ENCODE results near the gene MED13L.

DNA sequence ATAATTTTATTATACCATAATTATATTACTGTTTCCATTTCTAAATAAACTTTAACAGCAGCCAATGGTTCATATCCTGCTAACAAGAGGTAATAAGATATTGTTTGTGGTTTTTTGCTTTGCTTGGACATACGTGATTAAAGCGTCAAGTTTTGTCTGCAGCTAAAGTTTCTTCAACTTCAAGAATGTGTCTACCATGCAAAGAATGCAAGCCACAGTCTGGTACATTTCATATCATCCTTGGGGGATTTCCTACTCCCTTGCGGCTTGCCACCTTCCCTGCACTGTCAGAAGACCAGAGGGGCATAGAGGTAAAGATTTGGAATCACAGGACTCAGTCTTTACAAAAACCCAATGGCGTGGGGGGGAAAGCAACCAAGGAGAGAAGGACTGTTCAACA is 125.2 kb downstream of the MED13L start:
- TF ChIP-seq POLR2AphosphoS5 (IDR thresholded peaks at IDR 0.05; ENCODE audit: low read depth, low read length) (no peak; the same call in 1 of the 2 replicates), SIN3A (IDR thresholded peaks at IDR 0.05; ENCODE audit: borderline replicate concordance, low read depth, low read length) (no peak), TAF1 (IDR thresholded peaks at IDR 0.05; ENCODE audit: borderline replicate concordance, low read depth, low read length) (no peak), EZH2phosphoT487 (IDR thresholded peaks at IDR 0.05; ENCODE audit: borderline replicate concordance, low read depth) (no peak), JUND (IDR thresholded peaks at IDR 0.05) (peak; percentile 37; the same call in 1 of the 2 replicates), EP300 (IDR thresholded peaks at IDR 0.05; ENCODE audit: borderline replicate concordance in 1 of 2, low read depth in 1 of 2, low read length in 1 of 2) (peak in 1 of 2 experiments; percentile 59; a peak in 1 of 4 replicates)
- TF ChIP-seq, protein P1, sequence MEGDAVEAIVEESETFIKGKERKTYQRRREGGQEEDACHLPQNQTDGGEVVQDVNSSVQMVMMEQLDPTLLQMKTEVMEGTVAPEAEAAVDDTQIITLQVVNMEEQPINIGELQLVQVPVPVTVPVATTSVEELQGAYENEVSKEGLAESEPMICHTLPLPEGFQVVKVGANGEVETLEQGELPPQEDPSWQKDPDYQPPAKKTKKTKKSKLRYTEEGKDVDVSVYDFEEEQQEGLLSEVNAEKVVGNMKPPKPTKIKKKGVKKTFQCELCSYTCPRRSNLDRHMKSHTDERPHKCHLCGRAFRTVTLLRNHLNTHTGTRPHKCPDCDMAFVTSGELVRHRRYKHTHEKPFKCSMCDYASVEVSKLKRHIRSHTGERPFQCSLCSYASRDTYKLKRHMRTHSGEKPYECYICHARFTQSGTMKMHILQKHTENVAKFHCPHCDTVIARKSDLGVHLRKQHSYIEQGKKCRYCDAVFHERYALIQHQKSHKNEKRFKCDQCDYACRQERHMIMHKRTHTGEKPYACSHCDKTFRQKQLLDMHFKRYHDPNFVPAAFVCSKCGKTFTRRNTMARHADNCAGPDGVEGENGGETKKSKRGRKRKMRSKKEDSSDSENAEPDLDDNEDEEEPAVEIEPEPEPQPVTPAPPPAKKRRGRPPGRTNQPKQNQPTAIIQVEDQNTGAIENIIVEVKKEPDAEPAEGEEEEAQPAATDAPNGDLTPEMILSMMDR (IDR thresholded peaks at IDR 0.05) = no peak
- TF ChIP-seq, protein P2, sequence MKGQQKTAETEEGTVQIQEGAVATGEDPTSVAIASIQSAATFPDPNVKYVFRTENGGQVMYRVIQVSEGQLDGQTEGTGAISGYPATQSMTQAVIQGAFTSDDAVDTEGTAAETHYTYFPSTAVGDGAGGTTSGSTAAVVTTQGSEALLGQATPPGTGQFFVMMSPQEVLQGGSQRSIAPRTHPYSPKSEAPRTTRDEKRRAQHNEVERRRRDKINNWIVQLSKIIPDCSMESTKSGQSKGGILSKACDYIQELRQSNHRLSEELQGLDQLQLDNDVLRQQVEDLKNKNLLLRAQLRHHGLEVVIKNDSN (IDR thresholded peaks at IDR 0.05; ENCODE audit: borderline replicate concordance, low read depth) = no peak
- TF ChIP-seq, protein P3, sequence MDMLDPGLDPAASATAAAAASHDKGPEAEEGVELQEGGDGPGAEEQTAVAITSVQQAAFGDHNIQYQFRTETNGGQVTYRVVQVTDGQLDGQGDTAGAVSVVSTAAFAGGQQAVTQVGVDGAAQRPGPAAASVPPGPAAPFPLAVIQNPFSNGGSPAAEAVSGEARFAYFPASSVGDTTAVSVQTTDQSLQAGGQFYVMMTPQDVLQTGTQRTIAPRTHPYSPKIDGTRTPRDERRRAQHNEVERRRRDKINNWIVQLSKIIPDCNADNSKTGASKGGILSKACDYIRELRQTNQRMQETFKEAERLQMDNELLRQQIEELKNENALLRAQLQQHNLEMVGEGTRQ (IDR thresholded peaks at IDR 0.05; ENCODE audit: borderline replicate concordance, low read depth, low read length) = no peak

Data from SK-N-SH (cell line).